SK-N-SH (cell line): ENCODE data around the gene NTNG1. TPM values are rescaled to one million over a fixed set of nuclear protein-coding genes. Genes with fewer than 3 reads are reported as not detected.

Experiments
- CTCF ChIA-PET: fragments of 300-600, 350-600 bp; formaldehyde crosslinking; extraction: SDS; loops from one replicate; lab custom pipeline; 2021; lab: Yijun Ruan, JAX
- POLR2A ChIA-PET: fragments of 350-600 bp; sonication (Branson Sonifier 250); formaldehyde crosslinking; extraction: SDS; loops from one replicate; lab custom pipeline; 2020; ENCODE audit warnings: antibody characterized with exemption, inconsistent platforms; lab: Yijun Ruan, JAX
- DNase-seq: peaks from one replicate; pipeline ENCODE4 v3.0.0; 2012
- H2AFZ ChIP-seq: fragments of 200-600 bp; sonication (generic); 2 replicates; pipeline ENCODE4 v1.8.1; 2016; ENCODE audit warnings: antibody characterized with exemption, mild to moderate bottlenecking, low read depth
- H3F3A ChIP-seq: fragments of 200-600 bp; sonication (generic); replicated peaks from 2 replicates; pipeline ENCODE3; 2016; ENCODE audit warnings: antibody characterized with exemption, mild to moderate bottlenecking; ENCODE audit not compliant: insufficient read depth
- H3K27ac ChIP-seq, 2 experiments: fragments of 200-500 bp in 1 of 2; fragments of 200-600 bp in 1 of 2; sonication (Bioruptor generic) in 1 of 2; sonication (generic), shearing (Covaris generic) in 1 of 2; 2 replicates each; pipeline versions ENCODE4 v1.5.1 to v1.6.1; 2014 to 2016; ENCODE audit warnings: low read depth in 2 of 2, inconsistent platforms in 1 of 2, low read length in 1 of 2, mild to moderate bottlenecking in 1 of 2, mixed read lengths in 1 of 2
- H3K27me3 ChIP-seq: fragments of 200-600 bp; sonication (generic), shearing (Covaris generic); 2 replicates; pipeline ENCODE4 v1.6.1; 2016; ENCODE audit warnings: mixed run types; ENCODE audit not compliant: insufficient read depth
- H3K36me3 ChIP-seq, 2 experiments: fragments of 200-500 bp in 1 of 2; fragments of 200-600 bp in 1 of 2; sonication (Bioruptor generic) in 1 of 2; sonication (generic) in 1 of 2; replicated peaks in 1 of 2; 2 replicates each; pipeline versions ENCODE3 to v1.5.1; 2014 to 2016; ENCODE audit warnings: low read length in 1 of 2, mild to moderate bottlenecking in 1 of 2; ENCODE audit not compliant: insufficient read depth in 2 of 2, control insufficient read depth in 1 of 2
- H3K4me1 ChIP-seq, 2 experiments: fragments of 200-500 bp in 1 of 2; fragments of 200-600 bp in 1 of 2; sonication (Bioruptor generic) in 1 of 2; sonication (generic), shearing (Covaris generic) in 1 of 2; 2 replicates each; pipeline versions ENCODE4 v1.5.1 to v1.6.1; 2014 to 2016; ENCODE audit warnings: low read depth in 1 of 2, low read length in 1 of 2, mixed run types in 1 of 2; ENCODE audit not compliant: insufficient read depth in 2 of 2, control insufficient read depth in 1 of 2
- H3K4me2 ChIP-seq: fragments of 200-600 bp; sonication (generic), shearing (Covaris generic); 2 replicates; pipeline ENCODE4 v1.6.1; 2017; ENCODE audit warnings: mixed run types
- H3K4me3 ChIP-seq, 2 experiments: fragments of 200-500 bp in 1 of 2; fragments of 200-600 bp in 1 of 2; sonication (Bioruptor generic) in 1 of 2; sonication (generic), shearing (Covaris generic) in 1 of 2; 2 replicates each; pipeline versions ENCODE4 v1.5.1 to v1.8.1; 2014 to 2016; ENCODE audit warnings: low read depth in 2 of 2, inconsistent platforms in 1 of 2, low read length in 1 of 2, mild to moderate bottlenecking in 1 of 2, mixed read lengths in 1 of 2, moderate library complexity in 1 of 2
- H3K79me2 ChIP-seq: fragments of 200-600 bp; sonication (generic); 2 replicates; pipeline ENCODE4 v1.8.1; 2017; ENCODE audit warnings: mild to moderate bottlenecking; ENCODE audit not compliant: insufficient read depth
- H3K9ac ChIP-seq: fragments of 200-600 bp; sonication (generic); 2 replicates; pipeline ENCODE4 v1.6.1; 2017; ENCODE audit warnings: mixed run types
- H3K9me2 ChIP-seq: fragments of 200-600 bp; sonication (generic); 2 replicates; pipeline ENCODE4 v1.6.1; 2017; ENCODE audit warnings: mixed run types
- H3K9me3 ChIP-seq: fragments of 200-600 bp; sonication (generic); 2 replicates; pipeline ENCODE4 v1.6.1; 2017; ENCODE audit warnings: mixed run types, mild to moderate bottlenecking, moderate library complexity
- H4K20me1 ChIP-seq: fragments of 200-600 bp; sonication (generic); 2 replicates; pipeline ENCODE4 v1.6.1; 2017; ENCODE audit warnings: mild to moderate bottlenecking, mixed run types; ENCODE audit not compliant: insufficient read depth
- CTCF ChIP-seq: fragments of 200-600 bp; sonication (generic); IDR thresholded peaks from 2 replicates; pipeline ENCODE4 v1.6.1; 2017; ENCODE audit warnings: antibody characterized with exemption, mild to moderate bottlenecking, moderate library complexity
- EP300 ChIP-seq, 2 experiments: IDR thresholded peaks; 2 replicates each; pipeline versions ENCODE4 v1.4.0 to v1.6.1; 2012; ENCODE audit warnings: borderline replicate concordance in 1 of 2, low read depth in 1 of 2, low read length in 1 of 2
- FOSL2 ChIP-seq: IDR thresholded peaks from 2 replicates; pipeline ENCODE4 v1.4.0; 2012; ENCODE audit warnings: low read depth, mild to moderate bottlenecking, moderate library complexity, borderline replicate concordance
- FOXM1 ChIP-seq: IDR thresholded peaks from 2 replicates; pipeline ENCODE4 v1.4.0; 2012; ENCODE audit warnings: low read depth, mild to moderate bottlenecking
- GABPA ChIP-seq: IDR thresholded peaks from 2 replicates; pipeline ENCODE4 v1.4.0; 2012; ENCODE audit warnings: low read depth, mild to moderate bottlenecking
- GATA2 ChIP-seq: sonication (generic); formaldehyde crosslinking; IDR thresholded peaks from 2 replicates; pipeline ENCODE4 v1.5.0; 2020; ENCODE audit warnings: mild to moderate bottlenecking, missing genetic modification reagents
- IRF3 ChIP-seq: fragments of 150-350 bp; IDR thresholded peaks from 2 replicates; pipeline ENCODE4 v1.6.1; 2016; ENCODE audit warnings: mild to moderate bottlenecking, low read depth, low read length
- JUND ChIP-seq: IDR thresholded peaks from 2 replicates; pipeline ENCODE4 v1.4.0; 2012
- MAX ChIP-seq: IDR thresholded peaks from 2 replicates; pipeline ENCODE4 v1.4.0; 2012; ENCODE audit warnings: low read depth
- MEF2A ChIP-seq: IDR thresholded peaks from 2 replicates; pipeline ENCODE4 v1.4.0; 2012; ENCODE audit warnings: low read depth, borderline replicate concordance
- NRF1 ChIP-seq: IDR thresholded peaks from 2 replicates; pipeline ENCODE4 v1.6.1; 2012; ENCODE audit warnings: low read depth, mild to moderate bottlenecking, low read length
- PBX3 ChIP-seq: IDR thresholded peaks from 2 replicates; pipeline ENCODE4; 2012
- POLR2AphosphoS5 ChIP-seq: IDR thresholded peaks from 2 replicates; pipeline ENCODE4 v1.6.1; 2012; ENCODE audit warnings: low read depth, low read length
- RCOR1 ChIP-seq: fragments of 150-350 bp; IDR thresholded peaks from 2 replicates; pipeline ENCODE4 v1.6.1; 2017; ENCODE audit warnings: antibody characterized with exemption, low read length
- RXRA ChIP-seq: IDR thresholded peaks from 2 replicates; pipeline ENCODE4 v1.4.0; 2012; ENCODE audit warnings: low read depth, mild to moderate bottlenecking, borderline replicate concordance
- TEAD4 ChIP-seq: IDR thresholded peaks from 2 replicates; pipeline ENCODE4 v1.4.0; 2012; ENCODE audit warnings: mild to moderate bottlenecking, borderline replicate concordance; ENCODE audit not compliant: insufficient read depth
- USF2 ChIP-seq: fragments of 150-350 bp; IDR thresholded peaks from 2 replicates; pipeline ENCODE4 v1.6.1; 2017; ENCODE audit warnings: antibody characterized with exemption, low read length, low read depth, borderline replicate concordance
- YY1 ChIP-seq: IDR thresholded peaks from 2 replicates; pipeline ENCODE4 v1.4.0; 2012; ENCODE audit warnings: low read depth, mild to moderate bottlenecking
- WGBS: methylation state at CpG from one replicate; pipeline ENCODE4 v1.1.6; 2017; ENCODE audit warnings: low lambda C conversion rate; 5-methylcytosine and 5-hydroxymethylcytosine counted together
- polyA plus RNA-seq, 3 experiments: library from polyadenylated mRNA; depleted of rRNA; stranded (reverse); fragments of >200 nt; gene quantifications; 2 replicates each; pipeline ENCODE4 v1.2.3, GENCODE V29; 2012

The NTNG1 gene
- polyA plus RNA-seq, 1 of the 3 experiments (the other 2 are of a cell fraction): 0.03 TPM

- no peak for TF ChIP-seq USF2
- no peak for TF ChIP-seq RXRA
- TF ChIP-seq POLR2AphosphoS5: no peak
These were observed 174.8 kb downstream of the NTNG1 start (continued) for GRCh38 chr1:107315652-107316051.

- no peak for TF ChIP-seq FOXM1
- no peak for TF ChIP-seq GATA2 (CRISPR knock-in tag)
- Histone ChIP-seq H3F3A (no peaks in the 10 kb centered on the region), H3K4me3 (no peak overlapping the region), H3K79me2 (no peaks in the 10 kb centered on the region), H3K4me2 (no peak overlapping the region), H3K27me3 (no peaks in the 10 kb centered on the region), H2AFZ (no peak overlapping the region), H3K4me1 (peaks cover 0 to 5% of the 10 kb centered on the region in 2 experiments; a peak in 1 of 4 replicates), H3K9me3 (no peaks in the 10 kb centered on the region), H3K9me2 (no peaks in the 10 kb centered on the region), H3K9ac (no peak overlapping the region), H4K20me1 (no peaks in the 10 kb centered on the region), H3K36me3 (no peaks in the 10 kb centered on the region), H3K27ac (no peak overlapping the region)
- DNase-seq: no peak
- ChIA-PET POLR2A (no interaction called here), CTCF (interaction anchor here (0.7 to 1.8 kb wide), 3 partner anchors 41 to 497 kb away, joined by 3 to 4 read pairs (median 4); no protein-coding TSS in a partner anchor)
- WGBS: 33% methylated on average over 2 of the region's 2 CpGs
These were observed 178.1 kb downstream of the NTNG1 start for GRCh38 chr1:107318932-107319331.

- 72% methylated on average over 3 of the region's 3 CpGs for WGBS
- Histone ChIP-seq H3K79me2 (no peaks in the 10 kb centered on the region), H3K4me2 (no peak overlapping the region), H3K9me3 (no peaks in the 10 kb centered on the region), H3F3A (no peaks in the 10 kb centered on the region), H4K20me1 (no peaks in the 10 kb centered on the region), H3K9me2 (no peaks in the 10 kb centered on the region), H3K36me3 (no peaks in the 10 kb centered on the region), H3K4me1 (peaks cover 5 to 7% of the 10 kb centered on the region in 2 experiments; a peak in 3 of 4 replicates), H3K9ac (no peak overlapping the region), H3K4me3 (no peak overlapping the region), H3K27me3 (no peaks in the 10 kb centered on the region), H2AFZ (no peak overlapping the region), H3K27ac (no peak overlapping the region)
- ChIA-PET POLR2A (no interaction called here), CTCF (interaction anchor here (1.6 to 1.7 kb wide), 2 partner anchors 13 to 15 kb away, joined by 3 to 4 read pairs; no protein-coding TSS in a partner anchor)
- DNase-seq: no peak
- TF ChIP-seq PBX3: no peak
- no peak for TF ChIP-seq CTCF
- TF ChIP-seq GABPA: no peak
- TF ChIP-seq EP300 (IDR thresholded peaks at IDR 0.05; ENCODE audit: borderline replicate concordance in 1 of 2, low read depth in 1 of 2, low read length in 1 of 2): no peak
- no peak for TF ChIP-seq JUND
- TF ChIP-seq IRF3: no peak
- no peak for TF ChIP-seq MAX
- TF ChIP-seq POLR2AphosphoS5: no peak
- no peak for TF ChIP-seq NRF1
- no peak for TF ChIP-seq FOSL2
- TF ChIP-seq YY1: no peak
- no peak for TF ChIP-seq FOXM1
- TF ChIP-seq TEAD4: no peak
- no peak for TF ChIP-seq MEF2A
- no peak for TF ChIP-seq RCOR1
- no peak for TF ChIP-seq USF2
These were observed 182.9 kb downstream of the NTNG1 start for GRCh38 chr1:107323784-107324183.
